NCI-H2196 treated with DMSO at 0.1 percent for 48 hours (cell line): Measurements from ENCODE around the gene YPEL1.

Experiments
- DNase-seq: peaks from one replicate; lab custom pipeline; 2025; ENCODE audit not compliant: unreplicated experiment; lab: John Stamatoyannopoulos, UW

Gene YPEL1

DNA sequence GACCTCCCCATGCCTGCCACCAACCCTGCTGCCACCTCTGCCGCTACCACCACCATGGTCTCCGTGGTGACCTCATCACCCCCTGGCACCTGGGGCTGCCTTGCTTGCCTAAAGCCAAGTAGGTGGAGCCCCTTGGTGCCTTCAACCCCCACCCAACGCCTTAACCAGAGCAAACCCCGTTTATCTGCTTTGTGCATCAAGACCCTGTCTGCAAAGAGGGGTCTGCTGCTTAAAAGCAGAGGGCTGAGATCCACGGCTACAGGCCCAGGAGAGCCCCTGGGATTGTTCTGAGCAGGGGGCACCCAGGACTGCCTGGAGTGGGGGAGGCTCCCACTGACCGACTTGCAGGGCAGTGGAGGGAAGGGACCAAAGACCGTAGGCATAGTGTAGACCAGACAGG, 74.7 kb downstream of the YPEL1 start:
- DNase-seq, result no peak

DNA sequence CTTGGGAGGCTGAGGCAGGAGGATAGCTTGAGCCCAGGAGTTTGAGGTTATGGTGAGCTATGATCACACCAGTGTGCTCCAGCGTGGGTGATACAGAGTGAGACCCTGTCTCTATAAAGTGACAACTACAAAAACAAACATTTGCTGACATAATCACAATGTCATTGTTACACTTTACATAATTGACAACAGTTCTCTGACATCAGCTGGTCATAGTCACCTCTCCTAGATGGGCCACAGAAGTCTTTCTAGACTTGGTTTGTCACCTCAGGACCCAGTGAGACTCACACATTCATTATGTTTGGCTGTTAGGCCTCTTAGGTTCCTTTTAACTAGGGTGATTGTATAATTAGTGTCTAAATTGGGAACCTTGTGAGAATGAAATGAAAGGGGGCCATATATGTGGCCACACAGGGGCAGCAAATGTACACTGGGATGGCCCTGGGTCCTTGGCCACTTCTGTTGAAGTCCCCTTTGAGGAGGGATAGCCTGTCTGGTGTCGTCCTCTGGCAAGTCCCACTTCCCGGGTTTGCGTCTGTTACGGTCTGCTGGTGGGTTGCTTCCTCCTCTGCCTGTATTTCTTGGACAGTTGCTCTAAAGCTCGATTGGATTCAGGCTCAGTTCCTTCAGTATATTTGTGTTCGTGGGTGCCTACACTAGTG, 75.6 kb downstream of the YPEL1 start:
- no peak for DNase-seq

DNA sequence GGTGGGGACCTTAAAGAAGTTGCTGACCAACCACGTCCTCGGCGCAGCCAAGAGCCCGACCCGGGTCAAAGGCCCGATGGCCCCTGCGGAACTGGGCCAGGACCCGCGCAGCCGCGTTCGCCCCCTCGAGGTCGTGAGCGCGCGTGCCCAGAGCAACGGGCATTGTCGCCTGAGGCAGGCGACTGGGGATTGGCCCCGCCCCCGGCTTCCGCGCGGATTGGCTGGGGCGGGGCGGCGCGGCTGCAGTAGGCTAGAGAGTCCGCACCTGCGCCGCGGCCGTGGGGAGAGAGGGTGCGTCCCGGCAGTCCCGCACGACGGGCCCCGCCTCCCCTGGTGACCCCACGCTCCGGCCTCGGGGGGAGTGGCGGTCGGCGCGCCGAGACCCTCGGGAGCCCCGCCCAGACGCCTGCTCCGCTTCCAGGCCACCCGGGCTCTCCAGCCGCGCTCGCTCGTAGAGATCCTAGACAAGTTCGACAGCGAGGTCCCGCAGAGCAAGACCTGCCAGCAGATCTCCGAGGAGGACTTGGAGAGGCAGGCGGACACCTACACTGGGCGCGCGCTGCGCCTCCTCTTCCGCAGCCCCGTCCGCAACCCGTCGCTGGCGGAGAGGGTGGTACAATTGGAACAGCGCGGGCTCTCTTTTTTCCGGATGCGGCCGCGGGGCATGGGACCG, 78.1 kb downstream of the YPEL1 start:
- DNase-seq, result peak; percentile 27

DNA sequence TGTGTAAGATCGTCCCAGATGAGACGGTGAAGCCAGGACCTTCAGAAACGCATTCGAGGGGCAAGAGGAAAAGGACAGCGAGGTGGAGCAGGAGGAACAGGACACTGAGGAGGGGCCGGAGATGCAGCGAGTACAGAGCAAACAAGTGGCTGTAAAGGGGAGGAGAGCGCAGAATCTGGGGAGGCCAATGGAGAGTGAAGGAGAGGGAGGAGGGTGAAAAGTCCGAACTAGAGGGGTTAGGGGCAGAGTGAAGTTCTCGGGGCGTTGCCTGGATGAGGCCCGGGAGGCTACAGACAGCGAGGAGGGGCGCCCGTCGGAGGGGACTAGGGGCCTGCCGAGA, 78.6 kb downstream of the YPEL1 start:
- no peak for DNase-seq

DNA sequence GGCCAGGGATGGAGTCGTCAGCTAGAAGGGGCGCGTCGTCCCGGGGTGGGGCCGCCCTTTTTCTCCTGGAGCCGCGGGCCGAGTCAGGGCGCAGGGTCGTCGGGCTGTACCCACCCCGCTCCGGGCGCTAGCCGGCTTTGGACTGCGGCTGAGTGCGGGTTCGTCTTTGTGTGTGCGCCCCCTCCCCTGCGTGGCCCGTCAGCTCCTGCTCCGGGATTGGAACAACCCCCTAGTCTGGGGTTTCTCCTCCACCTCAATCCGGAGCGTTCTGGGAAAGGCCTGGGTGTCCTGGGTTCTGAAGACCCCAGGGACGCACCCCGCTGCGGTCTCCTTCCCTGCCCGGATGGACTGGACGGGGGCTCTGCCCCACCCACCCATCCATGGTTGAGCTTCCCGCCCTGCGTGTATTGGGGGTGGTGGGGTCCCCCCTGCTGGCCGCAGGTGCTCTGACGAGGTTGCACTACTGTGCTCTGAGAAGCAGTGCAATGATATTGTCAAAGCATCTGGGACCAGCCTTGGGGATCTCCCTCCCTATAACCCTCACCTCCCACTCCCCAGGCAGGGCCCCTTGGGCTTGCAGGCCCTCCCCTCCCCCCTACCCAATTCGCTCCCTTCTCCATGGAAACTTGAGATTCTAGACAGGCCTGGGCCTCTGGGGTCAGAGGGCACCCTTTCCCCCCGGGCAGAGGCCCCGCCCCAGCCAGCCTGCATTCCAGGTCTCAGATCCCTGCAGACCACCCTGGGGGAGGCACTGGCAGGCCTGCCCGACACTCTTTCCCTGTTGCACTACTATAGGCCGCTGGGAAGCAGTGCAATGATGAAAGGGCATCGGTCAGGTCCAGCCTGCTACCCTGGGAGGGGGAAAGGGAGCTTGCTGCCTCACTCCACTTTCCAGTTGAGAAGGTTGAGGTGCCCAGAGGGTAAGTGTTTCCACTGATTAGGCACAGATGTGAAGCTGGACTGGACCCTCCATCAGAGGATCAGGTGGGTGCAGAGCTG, 82.7 kb downstream of the YPEL1 start:
- no peak for DNase-seq

DNA sequence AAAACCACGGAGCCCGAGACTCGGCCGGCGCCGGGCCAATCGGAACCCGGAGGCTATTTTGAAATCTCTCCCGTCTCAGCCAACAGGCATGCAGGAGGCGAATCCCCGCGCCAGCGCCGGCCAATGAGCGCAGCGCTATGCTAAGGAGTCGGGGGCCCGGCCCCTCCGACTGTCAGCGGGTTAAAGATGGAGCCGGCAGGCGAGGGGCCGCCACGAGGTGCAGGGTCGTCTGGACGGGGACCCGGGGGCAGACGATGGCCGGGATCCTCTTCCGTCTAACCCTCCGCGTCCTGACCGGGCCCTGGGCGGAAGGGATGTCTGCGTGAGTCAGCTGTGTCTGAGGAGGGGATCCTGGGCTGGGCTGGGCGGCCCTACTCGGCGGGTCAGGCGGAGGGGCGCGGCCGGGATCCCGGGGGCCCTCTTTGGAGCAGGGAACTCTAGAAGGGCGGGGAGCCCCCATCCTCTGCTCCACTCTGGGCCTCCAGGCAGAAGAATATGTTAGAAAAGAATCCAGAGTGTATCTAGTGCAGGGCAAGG, 83.5 kb downstream of the YPEL1 start:
- no peak for DNase-seq

DNA sequence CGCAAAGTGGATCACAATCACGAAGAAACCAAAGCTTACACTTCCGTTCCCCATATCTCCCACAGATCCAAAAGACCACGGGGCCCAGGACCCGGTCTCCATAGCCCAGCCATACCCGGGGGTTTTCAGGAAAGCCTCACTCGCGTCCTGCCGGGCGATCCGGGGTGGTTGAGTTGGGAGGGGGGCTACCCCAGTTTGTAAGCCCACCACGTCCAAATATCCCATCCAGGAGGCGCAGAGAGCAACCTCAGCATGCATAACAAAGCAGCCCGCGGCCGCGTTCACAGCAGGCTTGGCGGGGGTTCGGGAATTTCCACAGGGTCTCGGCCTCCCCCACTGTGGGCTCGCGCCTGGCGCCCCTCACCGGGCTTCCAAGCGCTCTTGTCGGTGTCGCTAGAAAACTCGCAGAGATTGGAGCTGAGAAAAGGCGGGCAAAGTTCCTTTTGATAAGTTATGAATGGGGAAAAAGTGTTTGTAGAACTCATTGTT, 84.0 kb downstream of the YPEL1 start:
- no peak for DNase-seq

DNA sequence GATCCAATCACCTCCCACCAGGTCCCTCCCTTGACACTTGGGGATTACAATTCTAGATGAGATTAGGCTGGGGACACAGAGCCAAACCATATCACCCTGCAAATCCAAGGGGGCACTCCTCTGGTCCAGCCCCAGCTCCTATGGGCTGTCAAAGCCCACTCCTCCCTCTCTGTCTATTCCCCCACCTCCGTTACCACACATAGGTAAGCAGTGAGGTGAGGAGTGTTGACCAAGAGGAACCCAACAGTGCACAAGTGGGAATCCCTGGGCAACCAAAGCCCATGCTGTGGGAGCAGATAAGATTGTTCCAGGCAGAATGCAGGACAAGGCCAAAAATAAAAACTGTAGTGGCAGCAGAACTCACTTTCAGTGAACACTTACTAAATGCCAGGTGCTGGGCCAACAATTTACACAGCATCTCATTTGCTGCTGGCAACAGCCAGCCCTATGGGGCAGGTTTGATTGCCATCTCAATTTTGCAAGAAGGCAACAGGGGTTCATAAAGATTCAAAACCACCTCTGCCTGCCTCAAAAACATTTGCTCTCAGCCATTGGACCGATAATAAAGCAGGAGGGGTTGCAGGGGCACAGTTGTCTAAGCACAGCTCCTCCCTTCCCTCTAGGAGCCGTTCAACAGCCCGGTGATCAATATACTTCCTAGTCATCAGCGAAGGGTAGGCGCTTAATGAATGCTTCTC, 84.6 kb downstream of the YPEL1 start:
- no peak for DNase-seq

DNA sequence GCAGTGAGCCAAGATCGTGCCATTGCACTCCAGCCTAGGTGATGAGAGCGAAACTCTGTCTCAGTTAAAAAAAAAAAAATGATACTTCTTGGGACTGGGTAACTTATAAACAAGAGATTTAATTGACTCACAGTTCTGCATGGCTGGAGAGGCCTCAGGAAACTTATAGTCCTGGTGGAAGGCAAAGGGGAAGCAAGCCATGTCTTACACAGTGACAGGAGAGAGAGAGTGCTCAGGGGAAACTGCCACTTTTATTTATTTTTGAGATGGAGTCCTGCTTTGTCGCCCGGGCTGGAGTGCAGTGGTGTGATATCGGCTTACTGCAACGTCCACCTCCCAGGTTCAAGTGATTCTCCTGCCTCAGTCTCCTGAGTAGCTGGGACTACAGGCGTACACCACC, 85.3 kb downstream of the YPEL1 start:
- no peak for DNase-seq
